HFFc6 (cell line): ENCODE data around the gene CCNK. TPM values are rescaled to one million over a fixed set of nuclear protein-coding genes. Genes with fewer than 3 reads are reported as not detected.

Source experiments
- DNase-seq: peaks from one replicate; pipeline ENCODE4 v3.0.0-alpha.2; 2018
- H3K27ac Mint-ChIP-seq: 2 replicates; pipeline ENCODE4 v1.8.0; 2020; ENCODE audit warnings: mild to moderate bottlenecking, mixed read lengths
- H3K27me3 Mint-ChIP-seq: 2 replicates; pipeline ENCODE4 v1.8.0; 2021; ENCODE audit warnings: mild to moderate bottlenecking, moderate library complexity, mixed read lengths; ENCODE audit not compliant: insufficient read depth
- H3K36me3 Mint-ChIP-seq: 2 replicates; pipeline ENCODE4 v1.8.0; 2021; ENCODE audit warnings: low read depth, mixed read lengths
- H3K4me1 Mint-ChIP-seq: 2 replicates; pipeline ENCODE4 v1.8.0; 2020; ENCODE audit warnings: low read depth, mixed read lengths
- H3K4me3 Mint-ChIP-seq: 2 replicates; pipeline ENCODE4 v1.8.0; 2020; ENCODE audit warnings: mild to moderate bottlenecking, moderate library complexity, mixed read lengths
- H3K9me3 Mint-ChIP-seq: 2 replicates; pipeline ENCODE4 v1.8.0; 2020; ENCODE audit warnings: mild to moderate bottlenecking, mixed read lengths
- total RNA-seq, 6 experiments: library from RNA; stranded (reverse); fragmentation: NEBNext Ultra II Directional; extraction: Animal tissue kit (Norgen Biotek cat#: 25700); gene quantifications; 2 replicates in 1 of 6; 3 replicates in 5 of 6; pipeline ENCODE4 v1.2.3, GENCODE V29; 2021
- TF ChIP-seq, protein P1 (sequence below): fragments of 200-600 bp; sonication (generic); IDR thresholded peaks from 2 replicates; pipeline ENCODE4 v1.5.0; 2021; ENCODE audit warnings: antibody characterized with exemption, mild to moderate bottlenecking

Gene CCNK
- total RNA-seq, 6 experiments from 2014 or later: 74.9 to 93.1 (median 86.4) TPM

GRCh38 chr14:99465288-99465687 is 15.9 kb upstream of the CCNK start:
- peaks cover 31% of the 10 kb centered on the region for H3K4me1 Mint-ChIP-seq
- no peak overlapping the region for H3K4me3 Mint-ChIP-seq
- peaks cover 11% of the 10 kb centered on the region for H3K36me3 Mint-ChIP-seq
- no peaks in the 10 kb centered on the region for H3K9me3 Mint-ChIP-seq
- no peak for DNase-seq
- H3K27me3 Mint-ChIP-seq: no peaks in the 10 kb centered on the region; the same call in 1 of the 2 replicates
- no peak overlapping the region for H3K27ac Mint-ChIP-seq
- TF ChIP-seq, protein P1, sequence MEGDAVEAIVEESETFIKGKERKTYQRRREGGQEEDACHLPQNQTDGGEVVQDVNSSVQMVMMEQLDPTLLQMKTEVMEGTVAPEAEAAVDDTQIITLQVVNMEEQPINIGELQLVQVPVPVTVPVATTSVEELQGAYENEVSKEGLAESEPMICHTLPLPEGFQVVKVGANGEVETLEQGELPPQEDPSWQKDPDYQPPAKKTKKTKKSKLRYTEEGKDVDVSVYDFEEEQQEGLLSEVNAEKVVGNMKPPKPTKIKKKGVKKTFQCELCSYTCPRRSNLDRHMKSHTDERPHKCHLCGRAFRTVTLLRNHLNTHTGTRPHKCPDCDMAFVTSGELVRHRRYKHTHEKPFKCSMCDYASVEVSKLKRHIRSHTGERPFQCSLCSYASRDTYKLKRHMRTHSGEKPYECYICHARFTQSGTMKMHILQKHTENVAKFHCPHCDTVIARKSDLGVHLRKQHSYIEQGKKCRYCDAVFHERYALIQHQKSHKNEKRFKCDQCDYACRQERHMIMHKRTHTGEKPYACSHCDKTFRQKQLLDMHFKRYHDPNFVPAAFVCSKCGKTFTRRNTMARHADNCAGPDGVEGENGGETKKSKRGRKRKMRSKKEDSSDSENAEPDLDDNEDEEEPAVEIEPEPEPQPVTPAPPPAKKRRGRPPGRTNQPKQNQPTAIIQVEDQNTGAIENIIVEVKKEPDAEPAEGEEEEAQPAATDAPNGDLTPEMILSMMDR: no peak

GRCh38 chr14:99466758-99467157 is 14.5 kb upstream of the CCNK start:
- DNase-seq: no peak
- peaks cover 30% of the 10 kb centered on the region for H3K4me1 Mint-ChIP-seq
- TF ChIP-seq, protein P1: no peak
- H3K4me3 Mint-ChIP-seq: no peak overlapping the region
- peaks cover 10% of the 10 kb centered on the region for H3K36me3 Mint-ChIP-seq
- H3K27me3 Mint-ChIP-seq: no peaks in the 10 kb centered on the region; the same call in 1 of the 2 replicates
- H3K27ac Mint-ChIP-seq: no peak overlapping the region
- no peaks in the 10 kb centered on the region for H3K9me3 Mint-ChIP-seq

- no peak for DNase-seq
- TF ChIP-seq, protein P1: no peak
- H3K4me1 Mint-ChIP-seq: peaks cover 22% of the 10 kb centered on the region
- no peaks in the 10 kb centered on the region for H3K9me3 Mint-ChIP-seq
- H3K36me3 Mint-ChIP-seq: peaks cover 3% of the 10 kb centered on the region
- H3K27me3 Mint-ChIP-seq: no peaks in the 10 kb centered on the region; the same call in 1 of the 2 replicates
- H3K27ac Mint-ChIP-seq: no peak overlapping the region
- no peak overlapping the region for H3K4me3 Mint-ChIP-seq
Observed at GRCh38 chr14:99467336-99468078, 13.7 kb upstream of the CCNK start.

GRCh38 chr14:99468081-99468480 is 13.1 kb upstream of the CCNK start:
- Mint-ChIP-seq H3K4me1 (peaks cover 27% of the 10 kb centered on the region), H3K27me3 (no peaks in the 10 kb centered on the region; the same call in none of the 2 replicates), H3K4me3 (no peak overlapping the region), H3K9me3 (no peaks in the 10 kb centered on the region), H3K27ac (no peak overlapping the region), H3K36me3 (no peaks in the 10 kb centered on the region)
- TF ChIP-seq, protein P1: no peak
- no peak for DNase-seq

DNA sequence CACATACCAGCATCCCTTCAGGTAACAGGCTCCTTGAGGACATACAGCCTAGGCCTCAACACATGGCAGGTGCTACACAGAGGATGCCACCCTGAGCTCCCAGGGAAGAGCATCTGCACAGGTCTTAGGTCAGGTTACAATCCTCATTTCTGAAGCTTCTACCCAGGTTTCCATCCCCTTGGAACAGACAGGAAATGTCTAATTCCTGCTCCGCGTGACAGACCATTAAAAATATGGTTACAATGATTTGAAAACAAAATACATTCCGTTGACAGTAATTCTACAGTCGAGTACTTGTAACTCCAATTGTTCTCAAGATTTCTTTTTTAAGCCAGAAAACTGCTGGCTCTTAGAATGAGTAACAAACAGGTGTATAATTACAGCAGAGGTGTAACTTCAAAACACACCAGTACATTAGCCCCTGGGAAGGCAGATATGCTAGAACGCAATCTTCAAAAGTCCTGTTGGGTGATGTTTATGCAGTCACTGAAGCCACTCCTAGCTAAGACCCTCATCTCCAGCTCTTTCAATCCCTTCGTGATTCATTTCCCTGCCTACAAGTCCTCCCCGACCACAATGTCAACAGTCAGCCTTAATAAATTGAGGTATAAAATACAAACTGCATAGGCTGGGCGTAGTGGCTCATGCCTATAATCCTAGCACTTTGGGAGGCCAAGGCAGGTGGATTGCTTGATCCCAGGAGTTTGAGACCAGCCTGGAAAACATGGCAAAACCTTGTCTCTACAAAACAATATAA is 12.2 kb upstream of the CCNK start:
- Mint-ChIP-seq H3K4me1 (peaks cover 35% of the 10 kb centered on the region), H3K27ac (no peak overlapping the region), H3K9me3 (no peaks in the 10 kb centered on the region), H3K36me3 (no peaks in the 10 kb centered on the region), H3K27me3 (no peaks in the 10 kb centered on the region; the same call in none of the 2 replicates), H3K4me3 (no peak overlapping the region)
- no peak for DNase-seq
- TF ChIP-seq, protein P1: no peak
